ENCODE data around the gene AURKA.

Gene AURKA

GRCh38 chr20:56429502-56429901 is 37.5 kb upstream of the AURKA start:
- Histone ChIP-seq H3K9me3 (ENCODE audit: insufficient read depth, low read depth, low read length) (no peaks in the 10 kb centered on the region), H3K4me1 (ENCODE audit: insufficient read depth, low read length) (no peaks in the 10 kb centered on the region), H3K27ac (ENCODE audit: low read length) (no peak overlapping the region), H3K4me3 (ENCODE audit: low read length) (no peak overlapping the region), H3K27me3 (ENCODE audit: insufficient read depth, low read length) (peaks cover 3% of the 10 kb centered on the region; the same call in 1 of the 2 replicates), H3K9ac (ENCODE audit: low read depth, low read length) (no peak overlapping the region), H3K36me3 (ENCODE audit: insufficient read depth, low read depth, low read length) (no peaks in the 10 kb centered on the region)

DNA sequence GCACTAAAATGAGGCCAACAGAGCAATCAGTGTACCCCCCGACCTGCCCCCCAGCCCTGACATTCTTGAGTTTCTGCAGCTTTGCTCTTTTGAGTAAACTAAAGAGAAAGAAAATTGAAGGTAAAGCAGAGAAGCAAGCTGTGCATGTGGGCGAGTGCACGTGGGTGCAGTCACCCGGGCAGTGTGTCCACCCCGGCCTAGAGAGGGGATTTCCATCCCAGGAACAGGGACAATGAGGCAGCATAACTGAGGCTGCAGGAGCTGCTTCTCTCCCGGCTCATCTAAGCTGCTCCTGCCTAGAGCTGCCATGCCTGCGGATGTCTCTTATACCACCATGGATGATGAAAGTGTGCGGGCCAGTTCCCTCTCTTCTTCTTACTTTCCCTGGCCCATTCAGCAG is 36.9 kb upstream of the AURKA start:
- no peak overlapping the region for H3K27ac ChIP-seq (ENCODE audit: low read length)
- H3K9me3 ChIP-seq (ENCODE audit: insufficient read depth, low read depth, low read length) = no peaks in the 10 kb centered on the region
- no peak overlapping the region; the same call in 1 of the 2 replicates for H3K9ac ChIP-seq (ENCODE audit: low read depth, low read length)
- H3K4me3 ChIP-seq (ENCODE audit: low read length) = no peak overlapping the region
- no peaks in the 10 kb centered on the region for H3K4me1 ChIP-seq (ENCODE audit: insufficient read depth, low read length)
- H3K27me3 ChIP-seq (ENCODE audit: insufficient read depth, low read length) = peaks cover 7% of the 10 kb centered on the region; the same call in 1 of the 2 replicates
- no peaks in the 10 kb centered on the region for H3K36me3 ChIP-seq (ENCODE audit: insufficient read depth, low read depth, low read length)

GRCh38 chr20:56428410-56428809 is 36.4 kb upstream of the AURKA start:
- no peaks in the 10 kb centered on the region for H3K36me3 ChIP-seq (ENCODE audit: insufficient read depth, low read depth, low read length)
- no peaks in the 10 kb centered on the region for H3K9me3 ChIP-seq (ENCODE audit: insufficient read depth, low read depth, low read length)
- no peak overlapping the region for H3K4me3 ChIP-seq (ENCODE audit: low read length)
- no peak overlapping the region; the same call in 1 of the 2 replicates for H3K9ac ChIP-seq (ENCODE audit: low read depth, low read length)
- no peak overlapping the region for H3K27ac ChIP-seq (ENCODE audit: low read length)
- no peaks in the 10 kb centered on the region for H3K4me1 ChIP-seq (ENCODE audit: insufficient read depth, low read length)
- peaks cover 10% of the 10 kb centered on the region; the same call in 1 of the 2 replicates for H3K27me3 ChIP-seq (ENCODE audit: insufficient read depth, low read length)

DNA sequence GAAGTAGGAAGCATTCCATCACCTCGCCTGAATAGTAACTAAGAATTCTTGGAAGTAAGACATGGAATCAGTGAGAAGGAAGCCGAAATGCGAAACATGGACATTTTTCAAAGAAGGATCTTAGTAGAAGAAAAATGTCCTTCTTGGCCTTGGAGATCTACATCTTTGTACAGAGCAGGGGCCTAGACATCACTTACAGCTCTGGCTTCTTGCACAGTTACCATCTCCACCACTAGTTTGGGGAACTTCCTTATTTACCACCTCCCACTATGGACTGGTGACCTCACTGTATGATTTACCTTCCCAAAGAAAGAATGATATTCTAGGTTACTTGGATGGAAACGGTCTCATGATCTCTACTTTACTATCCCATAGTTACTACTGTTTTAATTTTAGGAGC is 35.8 kb upstream of the AURKA start:
- peaks cover 1% of the 10 kb centered on the region; the same call in 1 of the 2 replicates for H3K4me1 ChIP-seq (ENCODE audit: insufficient read depth, low read length)
- no peak overlapping the region for H3K4me3 ChIP-seq (ENCODE audit: low read length)
- H3K9me3 ChIP-seq (ENCODE audit: insufficient read depth, low read depth, low read length) = no peaks in the 10 kb centered on the region
- peaks cover 10% of the 10 kb centered on the region; the same call in 1 of the 2 replicates for H3K27me3 ChIP-seq (ENCODE audit: insufficient read depth, low read length)
- no peak overlapping the region for H3K9ac ChIP-seq (ENCODE audit: low read depth, low read length)
- no peaks in the 10 kb centered on the region for H3K36me3 ChIP-seq (ENCODE audit: insufficient read depth, low read depth, low read length)
- H3K27ac ChIP-seq (ENCODE audit: low read length) = no peak overlapping the region

DNA sequence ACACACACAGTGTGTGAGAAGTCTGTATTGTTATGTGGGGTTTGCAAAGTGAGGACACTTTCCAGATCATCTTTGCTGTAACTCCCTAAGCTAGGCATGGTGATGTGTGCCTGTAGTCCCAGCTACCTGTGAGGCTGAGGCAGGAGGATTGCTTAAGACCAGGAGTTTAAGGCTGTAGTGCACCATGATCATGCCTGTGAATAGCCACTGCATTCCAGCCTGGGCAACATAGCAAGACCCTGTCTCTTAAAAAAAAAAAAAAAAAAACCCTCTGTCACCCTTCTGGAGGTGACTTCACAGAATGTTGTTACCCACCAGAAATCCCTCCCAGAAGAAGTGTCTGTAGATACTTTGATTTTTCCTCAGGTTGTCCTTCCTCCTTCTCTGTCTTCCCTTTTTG is 34.9 kb upstream of the AURKA start:
- Histone ChIP-seq H3K9ac (ENCODE audit: low read depth, low read length) (no peak overlapping the region), H3K27me3 (ENCODE audit: insufficient read depth, low read length) (peaks cover 15% of the 10 kb centered on the region; the same call in 1 of the 2 replicates), H3K4me3 (ENCODE audit: low read length) (no peak overlapping the region), H3K4me1 (ENCODE audit: insufficient read depth, low read length) (peaks cover 9% of the 10 kb centered on the region), H3K36me3 (ENCODE audit: insufficient read depth, low read depth, low read length) (no peaks in the 10 kb centered on the region), H3K9me3 (ENCODE audit: insufficient read depth, low read depth, low read length) (no peaks in the 10 kb centered on the region), H3K27ac (ENCODE audit: low read length) (no peak overlapping the region)

DNA sequence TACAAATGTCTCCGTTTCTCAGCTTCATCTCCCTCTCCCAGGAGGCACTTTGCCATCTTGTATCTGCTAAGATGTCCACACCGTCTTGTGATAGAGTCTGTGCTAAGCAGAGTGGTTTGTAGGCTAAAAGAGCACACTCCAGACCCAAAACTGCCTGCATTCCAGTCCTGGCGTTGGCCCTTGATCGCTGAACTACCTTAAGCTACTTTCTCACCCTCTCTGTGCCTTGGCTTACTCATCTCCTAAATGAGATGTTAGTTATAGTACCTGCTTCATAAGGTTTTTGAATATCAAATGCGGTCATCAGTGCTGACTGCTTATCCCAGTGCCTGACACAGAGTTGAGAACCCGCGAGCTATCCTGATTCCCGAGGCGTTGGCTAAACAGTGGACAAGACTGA is 34.0 kb upstream of the AURKA start:
- Histone ChIP-seq H3K4me1 (ENCODE audit: insufficient read depth, low read length) (peaks cover 9% of the 10 kb centered on the region), H3K27me3 (ENCODE audit: insufficient read depth, low read length) (peaks cover 23% of the 10 kb centered on the region; the same call in 1 of the 2 replicates), H3K36me3 (ENCODE audit: insufficient read depth, low read depth, low read length) (no peaks in the 10 kb centered on the region), H3K9me3 (ENCODE audit: insufficient read depth, low read depth, low read length) (no peaks in the 10 kb centered on the region), H3K4me3 (ENCODE audit: low read length) (no peak overlapping the region), H3K9ac (ENCODE audit: low read depth, low read length) (no peak overlapping the region), H3K27ac (ENCODE audit: low read length) (no peak overlapping the region)

GRCh38 chr20:56424931-56425330 is 32.9 kb upstream of the AURKA start:
- peaks cover 9% of the 10 kb centered on the region for H3K4me1 ChIP-seq (ENCODE audit: insufficient read depth, low read length)
- no peaks in the 10 kb centered on the region for H3K36me3 ChIP-seq (ENCODE audit: insufficient read depth, low read depth, low read length)
- no peak overlapping the region for H3K4me3 ChIP-seq (ENCODE audit: low read length)
- H3K27me3 ChIP-seq (ENCODE audit: insufficient read depth, low read length) = peaks cover 26% of the 10 kb centered on the region; the same call in 1 of the 2 replicates
- H3K9ac ChIP-seq (ENCODE audit: low read depth, low read length) = no peak overlapping the region
- no peaks in the 10 kb centered on the region for H3K9me3 ChIP-seq (ENCODE audit: insufficient read depth, low read depth, low read length)
- H3K27ac ChIP-seq (ENCODE audit: low read length) = no peak overlapping the region

DNA sequence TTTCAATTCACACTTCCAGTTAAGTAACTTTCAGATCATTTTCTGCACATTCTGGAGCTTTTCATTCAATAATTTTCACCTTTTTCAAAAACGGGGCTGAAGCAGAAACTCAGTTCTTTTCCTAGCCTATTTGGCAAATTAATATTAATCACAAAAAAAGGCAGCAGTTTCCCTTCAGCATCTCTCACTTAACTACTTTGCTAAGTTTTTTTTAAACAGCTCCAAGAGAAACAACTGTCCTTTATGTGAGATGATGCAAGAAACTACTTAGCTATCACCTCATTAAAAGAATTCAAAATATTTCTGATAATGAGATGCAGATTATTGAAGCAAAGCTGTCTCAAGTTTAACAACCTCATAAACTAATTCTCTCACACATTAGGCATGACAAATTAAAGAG is 31.9 kb upstream of the AURKA start:
- Histone ChIP-seq H3K36me3 (ENCODE audit: insufficient read depth, low read depth, low read length) (no peaks in the 10 kb centered on the region), H3K4me3 (ENCODE audit: low read length) (no peak overlapping the region), H3K4me1 (ENCODE audit: insufficient read depth, low read length) (peaks cover 9% of the 10 kb centered on the region), H3K9me3 (ENCODE audit: insufficient read depth, low read depth, low read length) (no peaks in the 10 kb centered on the region), H3K9ac (ENCODE audit: low read depth, low read length) (no peak overlapping the region), H3K27me3 (ENCODE audit: insufficient read depth, low read length) (peaks cover 26% of the 10 kb centered on the region; the same call in 1 of the 2 replicates), H3K27ac (ENCODE audit: low read length) (no peak overlapping the region)

DNA sequence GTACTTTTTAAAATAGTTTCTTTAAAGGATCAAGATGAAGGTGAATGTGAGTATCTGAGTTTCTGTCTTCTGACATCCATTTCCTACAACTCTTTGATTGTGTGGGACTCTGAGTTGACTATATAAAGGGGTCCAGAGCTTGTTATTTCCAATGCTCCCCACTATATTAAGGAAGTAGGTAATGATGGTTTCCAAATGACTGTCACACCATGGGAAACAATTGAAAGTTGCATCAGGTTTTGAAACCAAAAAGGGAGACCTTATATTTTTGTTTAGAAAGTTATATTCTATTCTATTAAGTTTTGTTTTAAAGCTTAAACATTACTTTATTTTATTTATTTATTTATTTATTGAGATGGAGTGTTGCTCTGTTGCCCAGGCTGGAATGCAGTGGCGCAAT is 31.2 kb upstream of the AURKA start:
- H3K27me3 ChIP-seq (ENCODE audit: insufficient read depth, low read length) = peaks cover 26% of the 10 kb centered on the region; the same call in 1 of the 2 replicates
- H3K36me3 ChIP-seq (ENCODE audit: insufficient read depth, low read depth, low read length) = no peaks in the 10 kb centered on the region
- no peak overlapping the region for H3K4me3 ChIP-seq (ENCODE audit: low read length)
- H3K27ac ChIP-seq (ENCODE audit: low read length) = no peak overlapping the region
- H3K9me3 ChIP-seq (ENCODE audit: insufficient read depth, low read depth, low read length) = no peaks in the 10 kb centered on the region
- peaks cover 9% of the 10 kb centered on the region for H3K4me1 ChIP-seq (ENCODE audit: insufficient read depth, low read length)
- H3K9ac ChIP-seq (ENCODE audit: low read depth, low read length) = no peak overlapping the region

GRCh38 chr20:56422824-56423189 is 30.8 kb upstream of the AURKA start:
- Histone ChIP-seq H3K9me3 (ENCODE audit: insufficient read depth, low read depth, low read length) (no peaks in the 10 kb centered on the region), H3K4me3 (ENCODE audit: low read length) (no peak overlapping the region), H3K27ac (ENCODE audit: low read length) (no peak overlapping the region), H3K36me3 (ENCODE audit: insufficient read depth, low read depth, low read length) (no peaks in the 10 kb centered on the region), H3K9ac (ENCODE audit: low read depth, low read length) (no peak overlapping the region), H3K27me3 (ENCODE audit: insufficient read depth, low read length) (peaks cover 26% of the 10 kb centered on the region; the same call in 1 of the 2 replicates), H3K4me1 (ENCODE audit: insufficient read depth, low read length) (peaks cover 9% of the 10 kb centered on the region)

DNA sequence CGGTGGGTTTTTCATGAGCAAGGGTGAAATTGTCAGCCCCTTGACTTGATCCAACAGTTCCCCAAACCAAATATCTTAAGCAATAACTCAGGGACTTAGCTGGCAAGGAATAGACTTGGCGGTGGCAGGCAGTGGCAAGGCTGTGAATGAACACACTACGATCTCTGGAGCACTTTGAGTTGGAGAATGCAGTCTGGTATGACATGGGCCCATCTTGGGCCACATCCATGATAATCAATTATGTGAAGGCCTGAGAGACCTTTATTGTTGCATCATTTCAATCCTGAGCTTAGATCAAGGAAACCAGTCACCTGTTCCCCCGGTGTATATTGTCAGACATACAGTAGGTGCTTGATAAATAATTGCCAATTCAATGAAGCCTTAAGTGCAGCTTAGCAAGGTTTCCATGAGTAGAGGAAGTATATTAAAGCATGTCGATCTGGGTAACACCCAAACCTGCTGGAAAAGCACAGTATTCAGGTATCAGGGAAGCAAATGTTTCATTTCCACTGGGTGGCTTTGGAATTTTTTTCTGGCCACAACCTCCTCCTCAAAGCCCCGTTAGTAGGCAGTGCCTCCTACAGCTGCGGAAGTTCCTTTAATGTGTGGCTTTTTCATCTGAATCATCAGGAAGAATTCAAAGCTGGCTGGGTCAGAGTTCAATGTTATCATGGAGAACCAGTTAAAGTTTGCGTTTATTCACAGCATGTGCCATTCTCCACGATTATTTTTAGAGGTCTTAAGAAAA is 30.2 kb upstream of the AURKA start:
- no peaks in the 10 kb centered on the region for H3K9me3 ChIP-seq (ENCODE audit: insufficient read depth, low read depth, low read length)
- peaks cover 9% of the 10 kb centered on the region for H3K4me1 ChIP-seq (ENCODE audit: insufficient read depth, low read length)
- H3K27ac ChIP-seq (ENCODE audit: low read length) = no peak overlapping the region
- no peak overlapping the region for H3K4me3 ChIP-seq (ENCODE audit: low read length)
- H3K36me3 ChIP-seq (ENCODE audit: insufficient read depth, low read depth, low read length) = no peaks in the 10 kb centered on the region
- no peak overlapping the region for H3K9ac ChIP-seq (ENCODE audit: low read depth, low read length)
- peaks cover 26% of the 10 kb centered on the region; the same call in 1 of the 2 replicates for H3K27me3 ChIP-seq (ENCODE audit: insufficient read depth, low read length)

GRCh38 chr20:56420940-56421688 is 29.1 kb upstream of the AURKA start:
- peaks cover 26% of the 10 kb centered on the region; the same call in 1 of the 2 replicates for H3K27me3 ChIP-seq (ENCODE audit: insufficient read depth, low read length)
- H3K27ac ChIP-seq (ENCODE audit: low read length) = no peak overlapping the region
- no peak overlapping the region for H3K4me3 ChIP-seq (ENCODE audit: low read length)
- no peak overlapping the region for H3K9ac ChIP-seq (ENCODE audit: low read depth, low read length)
- H3K9me3 ChIP-seq (ENCODE audit: insufficient read depth, low read depth, low read length) = no peaks in the 10 kb centered on the region
- H3K4me1 ChIP-seq (ENCODE audit: insufficient read depth, low read length) = peaks cover 9% of the 10 kb centered on the region
- no peaks in the 10 kb centered on the region for H3K36me3 ChIP-seq (ENCODE audit: insufficient read depth, low read depth, low read length)
